Hematopoietic multipotent progenitor cell treated with erythropoietin and hydrocortisone succinate and interleukin-3 and kit ligand, for 8 days (in vitro differentiated cells): ENCODE results near the gene RCSD1.
"Not testable (repeated sequence)": the region's sequence is repeated elsewhere in the genome, so short reads cannot be mapped to it uniquely, and the experiment has no call there.

Source experiments
- DNase-seq: peaks from one replicate; pipeline ENCODE4 v3.0.0-alpha.2; 2015

Gene RCSD1, protein sequence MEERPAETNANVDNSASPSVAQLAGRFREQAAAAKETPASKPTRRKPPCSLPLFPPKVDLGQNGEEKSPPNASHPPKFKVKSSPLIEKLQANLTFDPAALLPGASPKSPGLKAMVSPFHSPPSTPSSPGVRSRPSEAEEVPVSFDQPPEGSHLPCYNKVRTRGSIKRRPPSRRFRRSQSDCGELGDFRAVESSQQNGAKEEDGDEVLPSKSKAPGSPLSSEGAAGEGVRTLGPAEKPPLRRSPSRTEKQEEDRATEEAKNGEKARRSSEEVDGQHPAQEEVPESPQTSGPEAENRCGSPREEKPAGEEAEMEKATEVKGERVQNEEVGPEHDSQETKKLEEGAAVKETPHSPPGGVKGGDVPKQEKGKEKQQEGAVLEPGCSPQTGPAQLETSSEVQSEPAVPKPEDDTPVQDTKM

DNA sequence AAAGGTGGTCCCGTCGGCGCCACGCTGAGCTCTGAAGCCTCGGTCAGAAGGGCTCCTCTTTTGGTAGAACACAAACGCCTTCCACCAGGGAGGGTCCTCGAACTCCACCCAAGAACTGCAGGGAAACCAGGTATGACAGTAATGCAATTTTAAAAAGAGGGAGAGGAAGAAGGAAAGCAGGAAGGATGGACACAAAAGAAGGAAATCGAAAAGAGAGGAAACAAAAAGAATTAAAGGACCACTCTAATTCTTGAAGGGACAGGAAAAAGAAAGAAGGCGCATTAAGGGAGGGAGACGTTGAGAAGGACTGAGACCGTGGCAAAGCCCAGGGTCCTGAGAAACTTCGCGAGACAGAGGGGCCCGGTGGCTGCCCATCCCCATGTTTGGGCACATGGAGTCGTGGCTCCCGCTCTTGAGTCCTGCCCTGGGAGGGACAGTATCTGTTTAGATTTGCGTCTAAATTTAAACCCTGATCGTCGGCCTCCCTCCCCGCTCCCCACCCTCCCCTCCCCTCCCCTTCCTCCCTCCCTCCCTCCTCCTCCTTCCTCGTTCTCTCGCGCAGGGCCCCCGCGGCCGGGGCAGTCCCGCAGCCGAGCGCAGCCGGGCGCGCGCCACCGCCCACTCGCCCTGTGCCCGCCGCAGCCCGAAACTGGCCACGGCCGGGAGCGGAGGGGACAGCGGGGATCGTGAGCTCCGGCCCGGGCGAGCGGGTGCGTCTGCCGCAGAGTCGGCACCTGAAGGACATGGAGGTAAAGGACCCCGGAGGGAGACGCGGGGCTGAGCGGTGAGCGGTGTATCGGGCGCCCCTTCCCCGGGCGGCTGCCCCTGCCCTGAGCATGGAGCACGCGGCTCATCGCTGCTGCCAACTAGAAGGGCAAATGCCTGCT, at the start of gene RCSD1:
RCSD1 (plus strand) TSS at position 552 of the 887 bp plus-strand sequence; CDS start at position 744, 192 bp downstream.
- peak; percentile 36 for DNase-seq

- no peak for DNase-seq
Observed at GRCh38 chr1:167582064-167582463, 48.0 kb upstream of the RCSD1 start.

DNA sequence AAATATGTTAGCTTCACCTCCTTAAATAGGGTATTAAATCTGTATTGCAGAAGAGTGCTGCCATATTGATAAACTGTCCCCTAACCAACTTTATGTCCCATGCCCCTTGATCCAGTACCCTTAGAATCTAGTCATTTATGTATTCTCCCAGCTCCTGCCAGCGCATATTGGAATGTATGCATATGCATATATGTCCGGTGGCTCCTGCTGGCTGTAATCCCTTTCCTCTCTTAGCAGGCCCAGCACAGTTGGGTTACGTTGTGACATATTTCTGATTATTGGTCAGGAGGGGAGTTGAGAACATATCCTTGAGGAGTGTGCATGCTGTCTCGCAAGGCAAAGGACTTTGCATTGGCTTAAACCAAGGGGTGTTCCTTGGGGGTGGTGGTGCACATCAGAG, 47.3 kb upstream of the RCSD1 start:
- no peak for DNase-seq

DNA sequence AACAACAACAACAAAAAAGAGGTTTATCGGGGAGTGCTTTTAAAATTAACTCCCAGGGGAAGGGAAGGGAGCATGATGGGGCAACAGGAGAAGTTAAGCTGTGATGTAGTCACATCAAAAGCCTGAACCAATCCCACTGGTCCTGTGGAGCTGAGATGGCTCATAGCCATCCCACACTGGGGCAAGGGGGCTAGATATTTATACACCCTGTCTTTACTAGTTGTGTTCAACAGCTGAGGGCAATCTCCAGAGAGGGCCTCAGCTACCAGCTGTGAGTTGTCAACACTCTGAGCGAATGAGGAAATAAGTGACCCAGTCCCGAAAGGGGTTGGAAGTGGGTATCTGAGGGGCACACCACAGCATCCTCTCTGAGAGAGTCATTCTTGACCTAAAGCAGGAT, 45.5 kb upstream of the RCSD1 start:
- DNase-seq = no peak

- no peak for DNase-seq
Observed at GRCh38 chr1:167587342-167587741, 42.7 kb upstream of the RCSD1 start.

DNA sequence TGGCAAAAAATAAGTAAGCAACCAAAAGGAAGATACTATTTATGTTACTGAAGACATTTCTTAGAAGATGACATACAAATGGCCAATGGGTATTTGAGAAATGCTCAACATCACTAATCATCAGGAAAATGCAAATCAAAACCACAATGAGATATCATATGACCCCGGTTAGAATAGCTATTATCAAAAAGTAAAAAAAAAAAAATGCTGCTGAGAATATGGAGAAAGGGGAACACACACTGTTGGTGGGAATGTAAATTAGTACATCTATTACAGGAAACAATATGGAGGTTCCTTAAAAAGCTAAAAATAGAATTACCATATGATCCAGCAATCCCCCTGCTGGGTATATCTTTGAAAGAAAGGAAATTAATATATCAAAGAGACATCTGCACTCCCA, 42.2 kb upstream of the RCSD1 start:
- DNase-seq = no peak

DNA sequence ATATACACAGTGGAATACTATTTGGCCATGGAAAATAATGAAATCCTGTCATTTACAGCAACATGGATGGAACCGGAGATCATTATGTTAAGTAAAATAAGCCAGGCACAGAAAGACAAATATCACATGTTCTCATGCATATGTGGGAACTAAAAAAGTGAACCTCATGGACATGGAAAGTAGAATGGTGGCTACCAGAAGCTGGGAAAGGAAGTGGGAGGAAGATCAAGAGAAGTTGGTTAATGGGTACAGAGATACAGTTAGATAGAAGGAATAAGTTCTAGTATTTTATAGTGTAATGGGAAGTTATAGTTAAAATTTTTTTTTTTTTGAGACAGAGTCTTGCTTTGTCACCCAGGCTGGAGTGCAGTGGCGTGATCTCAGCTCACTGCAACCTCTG, 41.7 kb upstream of the RCSD1 start:
- DNase-seq = no peak

GRCh38 chr1:167592475-167592874, 37.6 kb upstream of the RCSD1 start:
- DNase-seq = no peak

DNA sequence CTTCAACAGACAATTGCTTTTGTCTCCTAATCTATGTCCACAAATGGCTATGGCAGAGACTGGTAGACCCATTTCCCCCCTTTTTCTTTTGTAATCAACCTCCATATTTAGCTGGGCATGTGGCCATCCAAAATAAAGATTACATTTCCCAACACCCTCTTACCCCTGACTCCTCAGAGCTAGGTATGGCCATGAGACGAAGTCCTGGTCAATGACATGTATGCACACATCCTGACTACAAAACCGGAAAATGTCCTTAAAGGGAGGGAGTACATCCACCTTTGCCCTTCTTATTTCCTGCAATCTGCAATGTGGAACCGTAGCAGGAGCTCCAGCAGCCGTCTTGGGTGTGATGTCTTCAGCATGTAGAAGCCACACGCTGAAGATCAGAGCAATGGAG, 36.2 kb upstream of the RCSD1 start:
- DNase-seq = no peak

DNA sequence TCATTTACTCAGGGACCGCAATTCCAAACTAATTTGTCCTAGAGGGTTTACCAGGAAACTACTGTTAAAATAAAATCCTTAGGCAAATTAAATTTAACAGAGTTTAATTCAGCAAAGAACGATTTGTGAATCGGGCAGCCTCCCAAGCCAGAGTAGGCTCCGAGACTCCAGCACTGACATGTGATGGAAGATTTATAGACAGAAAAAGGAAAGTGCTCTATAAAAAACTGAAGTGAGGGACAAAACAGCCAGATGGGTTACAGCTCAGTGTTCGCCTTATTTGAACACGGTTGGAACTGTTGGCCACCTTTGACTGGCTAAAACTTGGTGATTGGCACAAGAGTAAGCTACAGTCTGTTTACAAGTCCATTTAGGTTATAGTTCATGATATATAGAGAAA, 35.2 kb upstream of the RCSD1 start:
- no peak for DNase-seq

- DNase-seq = peak; percentile 71
Observed at GRCh38 chr1:167599957-167600581, 30.0 kb upstream of the RCSD1 start.

GRCh38 chr1:167601442-167602383, 28.3 kb upstream of the RCSD1 start:
- DNase-seq = peak; percentile 27

DNA sequence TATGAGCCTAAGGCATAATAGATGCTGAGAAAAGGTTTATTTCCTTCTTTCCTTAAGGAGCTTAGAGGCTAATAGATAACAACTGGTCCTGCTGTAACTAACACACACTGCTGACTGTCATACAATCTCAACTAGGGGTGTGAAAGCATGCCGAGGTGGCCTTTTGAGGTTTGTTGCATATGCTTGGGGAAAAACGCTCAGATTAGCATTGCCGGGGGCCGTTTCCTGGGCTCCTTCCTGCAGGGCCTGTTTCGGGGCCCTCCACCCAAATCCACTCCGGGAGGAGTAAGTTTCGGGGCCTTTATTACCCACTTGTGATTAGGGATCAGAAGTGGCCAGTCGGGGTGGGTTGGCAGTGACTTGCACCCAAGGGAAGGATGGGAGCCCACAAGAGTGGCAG, 27.2 kb upstream of the RCSD1 start:
- no peak for DNase-seq

- DNase-seq = no peak
Observed at GRCh38 chr1:167605576-167605975, 24.5 kb upstream of the RCSD1 start.

DNA sequence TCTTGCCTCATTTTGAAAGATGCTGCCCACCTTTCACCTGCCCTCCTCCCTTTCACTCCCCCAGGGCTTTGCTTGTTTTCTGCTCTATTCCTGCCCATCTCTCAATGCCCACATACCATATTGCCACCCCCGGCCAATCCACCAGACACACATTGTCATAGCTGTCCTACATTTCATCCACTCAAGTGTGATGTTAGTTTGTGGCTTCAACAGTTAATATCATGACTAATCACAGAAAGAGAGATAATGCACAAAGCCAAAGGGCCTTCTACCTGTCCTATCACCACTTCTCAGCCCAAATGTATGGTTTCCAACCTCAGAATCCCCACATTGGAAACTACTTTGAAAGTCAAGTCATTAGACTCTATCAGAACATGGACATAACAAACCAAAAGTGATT, 18.0 kb upstream of the RCSD1 start:
- DNase-seq = no peak

- no peak for DNase-seq
Observed at GRCh38 chr1:167612587-167613385, 17.2 kb upstream of the RCSD1 start.

- DNase-seq = not testable (repeated sequence)
Observed at GRCh38 chr1:167613984-167614383, 16.0 kb upstream of the RCSD1 start.

DNA sequence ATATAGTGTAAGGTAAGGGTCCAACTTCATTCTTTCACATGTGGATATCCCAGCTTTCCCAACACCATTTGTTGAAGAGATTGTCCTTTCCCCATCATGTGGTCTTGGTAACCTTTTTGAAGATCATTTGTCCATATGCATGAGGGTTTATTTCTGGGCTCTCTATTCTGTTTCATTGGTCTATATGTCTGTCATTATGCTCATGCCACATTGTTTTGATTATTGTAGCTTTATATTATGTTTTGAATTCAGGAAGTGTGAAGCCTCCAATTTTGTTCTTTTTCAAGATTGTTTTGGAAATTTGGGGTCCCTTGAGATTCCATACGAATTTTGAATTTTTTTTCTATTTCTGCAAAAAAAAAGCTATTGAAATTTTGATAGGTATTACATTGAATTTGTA, 15.2 kb upstream of the RCSD1 start:
- no peak for DNase-seq

- no peak for DNase-seq
Observed at GRCh38 chr1:167616521-167616920, 13.5 kb upstream of the RCSD1 start.

- DNase-seq = peak; percentile 44
Observed at GRCh38 chr1:167617153-167618147, 12.6 kb upstream of the RCSD1 start.
